Ovary (tissue), 3 donors: Measurements from ENCODE around the gene GRPEL1.

Experiments
- POLR2A ChIP-seq: fragments of 450-650 bp; IDR thresholded peaks from one replicate; pipeline ENCODE4 v1.6.1; 2017; ENCODE audit warnings: antibody characterized with exemption, mild to moderate bottlenecking, moderate library complexity
- TF ChIP-seq, protein P1 (sequence below), 3 donors: fragments of 450-650 bp in 2 of 3; fragments of 200-600 bp in 1 of 3; IDR thresholded peaks; one replicate each; pipeline versions ENCODE4 v1.5.1 to v1.8.0; 2016 to 2022; ENCODE audit warnings: antibody characterized with exemption in 3 of 3, mild to moderate bottlenecking in 1 of 3
- donor health status: DM: no; HTN: no; CAD: no.

DNA sequence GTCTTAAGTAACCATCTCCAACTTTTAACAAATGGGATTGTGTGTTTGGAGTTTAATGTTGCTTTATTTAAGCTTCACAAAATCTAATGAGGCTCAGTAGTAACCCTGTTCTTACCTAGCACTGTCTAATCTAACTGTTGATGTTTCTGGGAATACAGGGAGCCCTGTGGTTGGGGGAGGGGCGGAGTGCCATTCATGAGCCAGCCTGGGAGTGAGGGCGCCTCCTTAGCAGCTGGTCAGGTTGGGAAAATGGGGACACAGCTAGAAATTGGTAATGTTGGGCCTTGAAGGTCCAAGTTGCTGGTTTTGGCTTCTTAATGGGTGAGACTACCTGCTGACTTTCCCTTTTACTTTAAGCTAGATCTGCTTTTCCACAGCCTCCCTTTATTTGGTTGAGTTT is 47.6 kb downstream of the GRPEL1 start:
- TF ChIP-seq, protein P1, sequence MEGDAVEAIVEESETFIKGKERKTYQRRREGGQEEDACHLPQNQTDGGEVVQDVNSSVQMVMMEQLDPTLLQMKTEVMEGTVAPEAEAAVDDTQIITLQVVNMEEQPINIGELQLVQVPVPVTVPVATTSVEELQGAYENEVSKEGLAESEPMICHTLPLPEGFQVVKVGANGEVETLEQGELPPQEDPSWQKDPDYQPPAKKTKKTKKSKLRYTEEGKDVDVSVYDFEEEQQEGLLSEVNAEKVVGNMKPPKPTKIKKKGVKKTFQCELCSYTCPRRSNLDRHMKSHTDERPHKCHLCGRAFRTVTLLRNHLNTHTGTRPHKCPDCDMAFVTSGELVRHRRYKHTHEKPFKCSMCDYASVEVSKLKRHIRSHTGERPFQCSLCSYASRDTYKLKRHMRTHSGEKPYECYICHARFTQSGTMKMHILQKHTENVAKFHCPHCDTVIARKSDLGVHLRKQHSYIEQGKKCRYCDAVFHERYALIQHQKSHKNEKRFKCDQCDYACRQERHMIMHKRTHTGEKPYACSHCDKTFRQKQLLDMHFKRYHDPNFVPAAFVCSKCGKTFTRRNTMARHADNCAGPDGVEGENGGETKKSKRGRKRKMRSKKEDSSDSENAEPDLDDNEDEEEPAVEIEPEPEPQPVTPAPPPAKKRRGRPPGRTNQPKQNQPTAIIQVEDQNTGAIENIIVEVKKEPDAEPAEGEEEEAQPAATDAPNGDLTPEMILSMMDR (IDR thresholded peaks at IDR 0.05) = no peak
- TF ChIP-seq POLR2A = no peak
